NK-92 treated with Interleukin-12 subunit alpha and Interleukin-12 subunit beta, amount 100 ng/mL, for 24 hours (cell line): ENCODE measurements around the gene SPRING1.
A peak's percentile ranks its signal among the peaks of the same experiment; 100 is the strongest.
"Not testable (repeated sequence)": the region's sequence is repeated elsewhere in the genome, so short reads cannot be mapped to it uniquely, and the experiment has no call there.

ENCODE experiments used
- DNase-seq: peaks from one replicate; lab custom pipeline; 2025; lab: John Stamatoyannopoulos, UW

The SPRING1 gene, protein sequence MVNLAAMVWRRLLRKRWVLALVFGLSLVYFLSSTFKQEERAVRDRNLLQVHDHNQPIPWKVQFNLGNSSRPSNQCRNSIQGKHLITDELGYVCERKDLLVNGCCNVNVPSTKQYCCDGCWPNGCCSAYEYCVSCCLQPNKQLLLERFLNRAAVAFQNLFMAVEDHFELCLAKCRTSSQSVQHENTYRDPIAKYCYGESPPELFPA

DNA sequence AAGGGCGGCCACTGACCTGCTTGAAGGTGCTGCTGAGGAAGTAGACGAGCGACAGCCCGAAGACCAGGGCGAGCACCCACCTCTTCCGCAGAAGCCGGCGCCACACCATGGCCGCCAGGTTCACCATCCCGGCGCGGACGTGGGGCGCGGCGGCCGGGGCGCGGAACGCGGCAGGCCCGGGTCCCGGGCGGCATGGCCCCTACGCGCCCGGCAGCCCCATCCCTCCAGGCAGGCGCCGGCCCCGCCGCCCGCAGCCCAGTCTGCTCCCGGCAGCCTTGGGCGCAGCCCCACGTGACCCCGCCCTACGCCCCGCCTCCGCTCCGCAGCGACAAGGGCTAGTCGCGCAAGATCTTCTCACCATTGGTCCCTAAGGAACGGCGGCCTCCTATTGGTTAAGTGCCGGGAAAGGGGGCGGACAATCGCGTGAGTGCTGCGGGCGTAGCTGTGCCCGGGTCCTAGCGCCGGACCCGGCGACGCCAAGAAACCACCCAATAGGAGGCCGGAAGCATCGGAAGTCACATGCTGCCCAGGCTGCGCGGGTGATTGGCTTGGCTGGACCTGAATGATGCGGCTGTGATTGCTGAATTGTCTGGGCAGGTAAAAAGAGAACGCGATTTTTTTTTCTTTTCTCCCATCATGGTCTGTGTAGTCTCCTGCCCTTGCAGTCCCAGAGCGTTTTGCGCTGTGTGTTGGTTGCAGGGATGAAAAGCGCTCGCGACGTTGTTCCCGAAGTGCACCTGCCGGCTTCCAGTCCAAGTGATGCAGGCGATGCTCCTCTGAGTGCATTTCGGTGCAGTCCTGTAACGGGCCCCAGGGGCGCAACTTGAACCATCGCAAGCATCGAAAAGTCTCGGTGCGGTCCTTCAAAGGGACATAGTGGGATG lies at the start of gene SPRING1, which contains the start of gene RNFT2:
Gene SPRING1 (minus strand): TSS at position 296 of the 884 bp plus-strand sequence. CDS start 169 bp downstream, at position 127.
Gene RNFT2 (plus strand): TSS at position 542 of the 884 bp plus-strand sequence. CDS start 2,183 bp downstream, outside the sequence.
- DNase-seq = peak; percentile 96

GRCh38 chr12:116784238-116784612 lies 46.4 kb upstream of the SPRING1 start:
- no peak for DNase-seq

DNA sequence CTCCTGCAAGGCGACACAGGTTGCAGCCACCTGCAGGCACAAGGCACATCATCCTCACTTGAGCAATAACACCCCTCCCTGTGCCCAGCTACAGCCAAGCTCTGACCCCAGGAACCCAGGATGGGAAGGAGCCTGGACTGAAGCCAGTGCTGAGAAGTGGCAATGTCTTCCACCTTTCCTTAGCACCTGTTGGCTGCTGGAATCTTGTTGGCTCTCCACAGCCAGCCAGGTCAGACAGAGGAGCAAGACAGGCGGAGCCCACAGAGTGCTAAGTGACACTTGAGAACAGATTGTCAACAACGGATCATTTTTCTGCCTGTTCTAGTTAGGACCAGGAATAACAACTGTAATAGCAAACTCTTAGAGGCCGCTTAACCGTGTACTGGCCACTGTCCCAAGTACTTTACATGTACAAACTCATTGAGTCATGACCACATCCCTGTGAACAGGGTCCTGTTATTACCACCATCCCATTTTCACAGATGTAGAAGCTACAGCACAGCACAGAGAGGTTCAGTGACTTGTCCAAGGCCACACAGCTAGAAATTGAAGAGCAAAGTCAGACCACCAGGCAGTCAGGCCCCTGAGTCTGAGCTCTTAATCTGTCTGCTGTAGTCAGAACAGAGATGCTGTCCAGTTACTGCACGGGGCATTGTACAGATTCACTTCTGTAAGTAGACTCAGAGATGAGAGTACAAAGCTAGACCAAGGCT lies 45.8 kb upstream of the SPRING1 start:
- no peak for DNase-seq

DNA sequence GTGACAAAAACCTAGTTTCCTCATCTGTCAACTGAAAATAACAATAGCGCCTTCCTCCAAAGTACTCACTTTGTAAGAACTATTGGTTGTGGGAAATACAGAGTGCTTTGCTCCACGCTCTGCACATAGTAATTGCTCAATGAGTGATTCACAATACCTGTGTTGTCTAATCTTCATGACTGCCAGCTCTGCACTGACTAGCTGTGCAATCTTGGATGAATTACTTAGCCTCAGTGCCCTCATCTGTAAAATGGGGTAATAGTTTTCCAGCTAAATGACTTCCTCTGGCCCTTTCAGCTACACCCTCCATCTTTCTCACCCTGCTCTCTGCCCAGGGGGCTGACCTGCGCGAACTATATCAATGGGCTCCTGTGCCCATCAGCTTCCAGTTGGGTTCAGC lies 43.1 kb upstream of the SPRING1 start:
- no peak for DNase-seq

DNA sequence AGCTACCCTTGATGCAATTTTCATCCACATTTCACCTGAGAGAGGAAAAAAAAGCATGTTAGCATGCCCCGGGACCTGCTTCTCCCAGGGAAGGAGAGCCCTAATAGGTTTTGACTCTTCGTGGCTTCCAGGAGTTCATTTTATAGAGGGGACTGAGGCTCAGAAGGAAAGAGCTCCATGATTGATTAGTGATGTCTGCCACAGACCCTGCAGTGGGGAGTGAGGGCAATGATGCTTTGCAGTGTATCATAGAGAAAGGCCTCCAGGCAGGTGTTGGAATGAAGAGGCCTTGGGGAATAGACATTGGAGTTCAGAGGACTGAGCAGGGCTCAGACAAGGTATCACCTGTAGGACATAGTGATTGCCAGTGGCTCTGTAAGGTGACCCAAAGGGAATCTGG lies 41.7 kb upstream of the SPRING1 start:
- DNase-seq = no peak

GRCh38 chr12:116777245-116777644 lies 39.4 kb upstream of the SPRING1 start:
- no peak for DNase-seq

DNA sequence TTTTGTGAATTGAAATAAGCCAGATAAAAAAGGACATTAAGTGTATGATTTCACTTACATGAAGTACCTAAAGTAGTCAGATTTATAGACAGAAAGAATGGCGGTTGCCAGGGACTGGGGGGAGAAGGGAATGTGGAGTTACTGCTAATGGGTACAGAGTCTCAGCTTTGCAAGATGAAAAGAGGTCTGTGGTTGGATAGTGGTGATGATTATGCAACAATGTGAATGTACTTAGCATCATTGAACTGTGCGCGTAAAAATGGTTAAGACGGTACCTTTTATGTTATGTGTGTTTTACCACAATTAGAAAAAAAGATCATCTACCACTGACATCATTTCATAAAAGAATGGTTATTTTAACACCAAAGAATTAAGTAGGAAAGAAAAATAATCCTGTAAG lies 36.2 kb upstream of the SPRING1 start:
- no peak for DNase-seq

DNA sequence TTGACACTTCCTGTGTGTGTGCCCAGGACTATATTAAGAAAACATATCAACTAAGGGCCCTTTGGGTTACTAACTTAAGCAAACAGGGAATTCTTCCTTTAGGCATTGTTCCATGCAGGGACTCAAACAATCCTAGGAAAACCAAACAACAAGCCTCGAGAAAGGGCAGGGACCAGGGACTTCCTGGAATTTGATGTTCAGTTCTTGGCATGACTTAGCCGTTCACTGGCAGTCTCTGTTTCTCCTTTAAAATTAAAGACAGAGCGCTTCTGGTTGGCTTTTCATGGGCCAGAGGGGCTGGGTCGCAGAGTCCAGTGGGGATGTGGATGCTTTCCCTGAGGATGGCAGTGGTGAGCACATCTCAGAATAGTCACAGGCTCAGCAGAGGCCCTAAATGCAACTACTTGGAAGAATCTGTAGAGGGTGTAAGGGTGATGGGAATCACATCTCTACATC lies 35.4 kb upstream of the SPRING1 start:
- DNase-seq = no peak

GRCh38 chr12:116771651-116772050 lies 33.8 kb upstream of the SPRING1 start:
- no peak for DNase-seq

- no peak for DNase-seq
These were observed 28.9 kb upstream of the SPRING1 start for GRCh38 chr12:116766746-116767145.

GRCh38 chr12:116766285-116766684 lies 28.4 kb upstream of the SPRING1 start:
- DNase-seq = no peak

- no peak for DNase-seq
These were observed 27.4 kb upstream of the SPRING1 start for GRCh38 chr12:116765271-116765670.

GRCh38 chr12:116761499-116761898 lies 23.6 kb upstream of the SPRING1 start:
- no peak for DNase-seq

DNA sequence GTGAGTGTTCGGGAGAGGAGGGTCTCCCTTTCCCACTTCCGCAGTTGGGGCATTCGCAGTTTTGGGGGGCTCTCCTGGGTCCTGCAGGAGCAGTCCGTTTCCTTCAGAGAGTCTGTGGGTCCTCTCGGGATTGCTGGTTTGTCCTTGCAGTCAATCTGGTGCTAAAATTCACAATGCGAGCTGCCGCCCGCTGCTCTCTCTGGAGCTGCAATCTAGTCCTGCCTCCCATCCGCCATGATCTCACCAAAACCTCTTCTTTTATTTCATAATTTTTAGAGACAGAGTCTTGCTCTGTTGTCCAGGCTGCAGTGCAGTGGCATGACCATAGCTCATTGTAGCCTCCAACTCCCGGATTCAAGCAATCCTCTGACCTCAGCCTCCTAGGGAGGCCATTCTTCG lies 22.8 kb upstream of the SPRING1 start:
- DNase-seq = no peak

- no peak for DNase-seq
These were observed 22.1 kb upstream of the SPRING1 start for GRCh38 chr12:116759783-116760621.

DNA sequence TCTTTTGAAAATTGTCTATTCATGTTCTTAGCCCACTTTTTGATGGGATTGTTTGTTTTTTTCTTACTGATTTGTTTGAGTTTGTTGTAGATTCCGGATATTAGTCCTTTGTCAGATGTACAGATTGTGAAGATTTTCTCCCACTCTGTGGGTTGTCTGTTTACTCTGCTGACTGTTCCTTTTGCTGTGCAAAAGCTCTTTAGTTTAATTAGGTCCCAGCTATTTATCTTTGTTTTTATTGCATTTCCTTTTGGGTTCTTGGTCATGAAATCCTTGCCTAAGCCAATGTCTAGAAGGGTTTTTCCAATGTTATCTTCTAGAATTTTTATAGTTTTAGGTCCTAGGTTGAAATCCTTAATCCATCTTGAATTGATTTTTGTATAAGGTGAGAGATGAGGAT lies 16.9 kb upstream of the SPRING1 start:
- DNase-seq = not testable (repeated sequence)

DNA sequence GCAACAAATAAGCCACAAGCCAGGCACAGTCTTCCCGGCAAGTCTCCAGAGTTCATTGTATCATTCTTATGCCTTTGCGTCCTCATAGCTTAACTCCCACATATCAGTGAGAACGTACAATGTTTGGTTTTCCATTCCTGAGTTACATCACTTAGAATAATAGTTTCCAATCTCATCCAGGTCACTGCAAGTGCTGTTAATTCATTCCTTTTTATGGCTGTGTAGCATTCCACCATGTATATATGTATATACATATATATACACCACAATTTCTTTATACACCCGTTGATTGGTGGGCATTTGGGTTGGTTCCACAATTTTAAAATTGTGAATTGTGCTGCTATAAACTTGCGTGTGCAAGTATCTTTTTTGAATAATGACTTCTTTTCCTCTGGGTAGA lies 16.2 kb upstream of the SPRING1 start:
- not testable (repeated sequence) for DNase-seq

- DNase-seq = no peak
These were observed 12.4 kb upstream of the SPRING1 start for GRCh38 chr12:116750298-116750697.

GRCh38 chr12:116749884-116750283 lies 12.0 kb upstream of the SPRING1 start:
- no peak for DNase-seq

DNA sequence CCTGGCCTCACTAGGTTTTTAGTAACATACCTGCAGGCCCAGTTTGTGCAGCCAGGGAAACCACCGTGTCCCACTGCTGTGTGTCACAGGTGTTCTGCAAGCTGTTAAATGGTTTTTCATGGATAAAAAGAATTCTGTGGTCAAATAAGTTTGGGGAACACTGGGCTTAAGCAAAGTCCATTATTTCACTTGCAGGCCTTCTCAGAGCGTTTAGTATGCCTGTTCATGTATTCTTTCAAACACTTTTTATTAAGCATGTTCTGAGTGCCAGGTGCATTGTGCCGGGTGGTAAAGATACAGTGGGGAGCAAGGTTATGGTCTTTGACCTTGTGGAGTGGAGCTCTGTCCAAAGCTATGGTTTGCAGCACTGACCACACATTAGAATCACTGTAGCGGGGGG lies 7.7 kb upstream of the SPRING1 start:
- no peak for DNase-seq

GRCh38 chr12:116744766-116745165 lies 6.9 kb upstream of the SPRING1 start:
- no peak for DNase-seq

- not testable (repeated sequence) for DNase-seq
These were observed 4.9 kb upstream of the SPRING1 start for GRCh38 chr12:116742787-116743186.
